ENCODE data around the gene TMEM132E. TPM values are rescaled to one million over a fixed set of nuclear protein-coding genes. Genes with fewer than 3 reads are reported as not detected.

TMEM132E gene
- total and polyA plus RNA-seq, 10 of the 15 experiments (the other 5 are each of a cell fraction or from before 2014, with no cell fraction given): not detected

- CTCF ChIA-PET: no interaction called here
- Histone ChIP-seq H3K27ac (ENCODE audit: control insufficient read depth, insufficient read depth) (no peak overlapping the region), H3K9ac (ENCODE audit: control insufficient read depth, insufficient read depth, low read length) (no peak overlapping the region), H4K20me1 (ENCODE audit: control insufficient read depth, insufficient read depth) (no peaks in the 10 kb centered on the region), H3K4me1 (ENCODE audit: control insufficient read depth, insufficient read depth, low read length) (no peaks in the 10 kb centered on the region), H3K79me2 (ENCODE audit: control insufficient read depth, insufficient read depth, low read length) (no peaks in the 10 kb centered on the region), H3K4me3 (no peak overlapping the region), H3K36me3 (ENCODE audit: control insufficient read depth in 2 of 2, insufficient read depth in 2 of 2, low read length in 1 of 2) (no peaks in the 10 kb centered on the region), H2AFZ (ENCODE audit: control insufficient read depth, low read depth, low read length) (no peak overlapping the region), H3K27me3 (replicated peaks in 1 of 2; ENCODE audit: control insufficient read depth in 2 of 2, insufficient read depth in 2 of 2, low read length in 1 of 2) (no peaks in the 10 kb centered on the region; a peak in 1 of 4 replicates), H3K4me2 (ENCODE audit: control insufficient read depth, insufficient read depth) (no peak overlapping the region), H3K9me3 (replicated peaks; ENCODE audit: control insufficient read depth, insufficient read depth, low read length) (no peaks in the 10 kb centered on the region)
- no peak for FAIRE-seq
- intact Hi-C loops (cut with micrococcal nuclease; ENCODE audit: unreplicated experiment) (no loop called here), in situ Hi-C loops (cut with MboI) (no loop called here)
- no TSS peak for BruUV-seq (replicated peaks)
- DNase-seq (ENCODE audit: low read depth, low spot score): no peak
- no peak for ATAC-seq
- WGBS (ENCODE audit: insufficient coverage, insufficient replicate concordance, low lambda C conversion rate, missing lambda C conversion rate): 0% methylated on average over 1 of the region's 1 CpG
- POLR2A ChIA-PET: no interaction called here
- SMC1A ChIA-PET (ENCODE audit: uncharacterized antibody, unreplicated experiment): no interaction called here
- TF ChIP-seq ZBTB40 (IDR thresholded peaks at IDR 0.05; ENCODE audit: borderline replicate concordance) (no peak), ZNF384 (IDR thresholded peaks at IDR 0.05; ENCODE audit: borderline replicate concordance, low read depth, low read length) (no peak), SIN3A (IDR thresholded peaks at IDR 0.05; ENCODE audit: low read depth, low read length) (no peak), ETV6 (conservative IDR thresholded peaks at IDR 0.05 in 1 of 2, IDR thresholded peaks at IDR 0.05 in 1 of 2; ENCODE audit: borderline replicate concordance in 1 of 2, low read depth in 1 of 2) (no peak)
- RAD21 ChIA-PET (ENCODE audit: unreplicated experiment): no interaction called here
Observed at GRCh38 chr17:34614698-34615097, 35.3 kb downstream of the TMEM132E start.

Data from GM12878 (cell line).